AG10803 (cell line): Measurements from ENCODE around the gene ITGAE.

Source experiments
- DNase-seq: peaks from one replicate; pipeline ENCODE4 v3.0.0; 2010; ENCODE audit warnings: low read depth
- H3K4me3 ChIP-seq: 2 replicates; pipeline ENCODE4 v1.5.1; 2011; ENCODE audit warnings: mild to moderate bottlenecking, low read length, control low read depth
- TF ChIP-seq, protein P1 (sequence below): conservative IDR thresholded peaks from 2 replicates; pipeline ENCODE4 v1.5.1; 2011; ENCODE audit warnings: mild to moderate bottlenecking, low read length, control low read depth, inconsistent platforms

Gene ITGAE

DNA sequence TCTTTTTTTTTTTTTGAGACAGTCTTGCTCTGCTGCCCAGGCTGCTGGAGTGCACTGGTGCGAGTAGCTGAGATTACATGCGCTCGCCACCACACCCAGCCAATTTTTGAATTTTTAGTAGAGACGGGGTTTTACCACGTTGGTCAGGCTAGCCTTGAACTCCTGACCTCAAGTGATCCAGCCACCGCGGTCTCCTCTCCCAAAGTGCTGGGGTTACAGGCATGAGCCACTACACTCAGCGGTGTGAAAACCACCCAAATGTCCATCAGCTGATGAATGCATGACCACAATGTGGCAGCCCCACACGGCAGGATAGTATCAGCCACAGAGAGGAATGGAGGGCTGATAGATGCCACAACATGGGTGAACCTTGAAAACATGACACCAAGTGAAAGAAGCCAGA, 107.2 kb downstream of the ITGAE start:
- TF ChIP-seq, protein P1, sequence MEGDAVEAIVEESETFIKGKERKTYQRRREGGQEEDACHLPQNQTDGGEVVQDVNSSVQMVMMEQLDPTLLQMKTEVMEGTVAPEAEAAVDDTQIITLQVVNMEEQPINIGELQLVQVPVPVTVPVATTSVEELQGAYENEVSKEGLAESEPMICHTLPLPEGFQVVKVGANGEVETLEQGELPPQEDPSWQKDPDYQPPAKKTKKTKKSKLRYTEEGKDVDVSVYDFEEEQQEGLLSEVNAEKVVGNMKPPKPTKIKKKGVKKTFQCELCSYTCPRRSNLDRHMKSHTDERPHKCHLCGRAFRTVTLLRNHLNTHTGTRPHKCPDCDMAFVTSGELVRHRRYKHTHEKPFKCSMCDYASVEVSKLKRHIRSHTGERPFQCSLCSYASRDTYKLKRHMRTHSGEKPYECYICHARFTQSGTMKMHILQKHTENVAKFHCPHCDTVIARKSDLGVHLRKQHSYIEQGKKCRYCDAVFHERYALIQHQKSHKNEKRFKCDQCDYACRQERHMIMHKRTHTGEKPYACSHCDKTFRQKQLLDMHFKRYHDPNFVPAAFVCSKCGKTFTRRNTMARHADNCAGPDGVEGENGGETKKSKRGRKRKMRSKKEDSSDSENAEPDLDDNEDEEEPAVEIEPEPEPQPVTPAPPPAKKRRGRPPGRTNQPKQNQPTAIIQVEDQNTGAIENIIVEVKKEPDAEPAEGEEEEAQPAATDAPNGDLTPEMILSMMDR: no peak
- no peak for DNase-seq
- no peak overlapping the region for H3K4me3 ChIP-seq

DNA sequence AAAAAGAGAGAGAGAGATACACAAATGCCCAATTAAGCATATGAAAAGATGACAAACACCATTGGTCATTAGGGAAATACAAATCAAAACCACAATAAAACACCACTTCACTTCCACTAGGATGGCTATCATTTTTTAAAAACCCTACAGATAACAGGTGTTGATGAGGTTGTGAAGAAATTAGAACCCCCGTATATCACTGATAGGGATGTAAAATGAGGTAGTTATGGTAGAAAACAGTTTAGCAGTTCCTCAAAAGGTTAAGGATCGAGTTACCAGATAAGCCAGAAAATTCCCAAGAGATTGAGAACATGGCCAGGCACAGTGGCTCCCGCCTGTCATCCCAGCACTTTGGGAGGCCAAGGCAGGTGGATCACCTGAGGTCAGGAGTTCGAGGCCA, 107.8 kb downstream of the ITGAE start:
- TF ChIP-seq, protein P1: no peak
- no peak for DNase-seq
- H3K4me3 ChIP-seq: no peak overlapping the region

DNA sequence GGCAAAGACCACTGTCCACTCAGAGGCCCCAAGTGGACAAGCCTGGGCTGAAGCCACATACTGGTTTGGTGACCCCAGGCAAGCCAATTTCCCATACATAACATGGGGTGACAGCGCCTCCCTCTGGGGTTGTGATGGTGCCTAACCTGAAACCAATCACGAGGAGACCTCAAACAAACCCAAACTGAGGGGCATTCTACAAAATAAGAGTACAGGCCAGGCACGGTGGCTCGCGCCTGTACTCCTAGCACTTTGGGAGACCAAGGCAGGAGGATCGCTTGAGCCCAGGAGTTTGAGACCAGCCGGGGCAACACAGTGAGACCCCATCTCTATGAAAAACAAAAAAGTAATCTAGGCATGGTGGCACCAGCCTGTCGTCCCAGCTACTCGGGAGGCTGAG, 108.6 kb downstream of the ITGAE start:
- H3K4me3 ChIP-seq: no peak overlapping the region
- DNase-seq: no peak
- TF ChIP-seq, protein P1: no peak

DNA sequence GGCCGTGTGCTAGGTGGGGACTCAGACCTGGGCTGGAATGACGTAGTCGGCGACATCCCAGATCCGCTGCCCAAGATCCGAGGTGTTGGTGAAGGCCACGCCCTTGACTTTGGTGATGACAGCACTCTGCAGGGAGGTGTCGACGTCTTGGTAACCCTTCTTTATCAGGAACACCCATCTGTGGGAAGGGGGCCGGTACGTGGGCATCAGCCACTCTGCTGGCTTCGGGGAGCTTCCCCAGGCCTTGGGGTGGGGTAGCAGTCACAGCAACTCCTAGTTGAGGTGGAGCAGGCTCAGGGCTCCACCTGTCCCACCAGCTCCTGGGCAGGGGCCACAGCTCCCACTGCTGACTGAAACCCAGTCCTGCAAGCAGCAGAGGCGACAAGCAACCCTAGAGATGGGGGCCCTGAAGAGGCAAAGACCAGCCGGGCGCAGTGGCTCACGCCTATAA, 109.3 kb downstream of the ITGAE start:
- TF ChIP-seq, protein P1: no peak
- no peak for DNase-seq
- no peak overlapping the region for H3K4me3 ChIP-seq

DNA sequence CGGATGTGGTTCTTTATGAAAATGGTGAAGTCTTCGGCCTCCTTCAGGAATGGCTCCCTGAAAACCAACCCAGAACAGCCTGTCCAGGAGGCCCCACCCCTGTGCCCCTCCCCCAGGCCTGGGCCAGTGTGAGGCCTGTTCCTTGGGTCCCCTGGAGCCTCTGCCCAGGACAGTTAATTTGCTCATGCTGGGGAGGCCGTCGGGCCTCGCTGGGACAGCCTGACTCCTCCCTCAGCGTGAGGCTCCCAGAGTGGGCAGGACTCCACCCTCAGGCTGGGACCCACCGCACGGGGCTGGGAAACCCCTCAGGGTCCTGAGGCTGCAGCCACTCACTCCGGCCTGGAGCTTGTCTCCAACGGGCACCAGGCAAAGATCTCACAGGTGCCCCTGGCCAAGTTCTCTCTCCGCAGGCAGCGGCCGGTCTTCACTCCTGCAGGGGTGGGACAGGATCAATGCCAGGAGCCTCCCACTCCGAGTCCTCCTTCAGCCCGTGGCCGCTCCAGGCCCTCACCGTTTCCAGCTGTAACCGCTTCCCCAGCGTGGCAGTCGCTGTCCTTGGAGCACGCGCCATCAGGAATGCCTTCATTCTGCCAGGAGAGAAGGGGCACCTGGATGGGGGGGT, 110.8 kb downstream of the ITGAE start:
- no peak overlapping the region for H3K4me3 ChIP-seq
- TF ChIP-seq, protein P1: no peak
- DNase-seq: no peak

DNA sequence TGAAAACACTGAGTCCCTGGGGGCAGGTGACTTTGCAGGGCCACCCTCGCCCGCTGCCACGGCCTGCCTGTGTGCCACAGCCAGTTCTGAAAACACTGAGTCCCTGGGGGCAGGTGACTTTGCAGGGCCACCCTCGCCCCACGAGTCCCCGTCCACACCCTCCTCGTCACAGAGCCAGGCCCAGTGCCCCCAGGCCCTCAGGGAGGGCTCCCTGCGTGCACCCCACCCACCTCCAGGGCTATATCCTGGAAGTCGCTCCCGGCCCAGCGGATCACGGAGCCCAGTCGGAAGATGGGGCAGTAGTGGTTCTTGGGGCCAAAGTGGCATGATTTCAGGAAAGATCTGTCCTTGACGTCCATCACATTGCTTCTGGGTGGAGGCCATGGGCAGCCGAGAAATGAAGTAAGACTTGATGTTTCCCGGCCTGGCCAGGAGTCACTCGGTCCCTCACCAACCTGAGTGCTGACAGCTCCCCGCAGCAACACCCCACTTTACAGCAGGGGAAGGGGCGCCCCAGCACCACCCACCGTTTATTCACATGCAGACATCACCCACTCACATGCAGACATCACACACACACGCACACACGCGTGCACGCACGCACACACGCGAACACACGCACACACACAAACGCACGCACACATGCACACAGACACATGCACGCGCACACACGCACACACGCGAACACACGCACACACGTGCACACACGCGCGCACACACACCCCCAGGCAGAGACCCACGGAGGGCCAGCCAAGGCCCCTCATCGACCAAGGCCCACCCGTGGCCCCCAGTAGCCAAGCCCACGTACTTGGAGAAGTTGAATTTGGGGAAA, 111.5 kb downstream of the ITGAE start:
- TF ChIP-seq, protein P1: no peak
- no peak overlapping the region for H3K4me3 ChIP-seq
- no peak for DNase-seq

DNA sequence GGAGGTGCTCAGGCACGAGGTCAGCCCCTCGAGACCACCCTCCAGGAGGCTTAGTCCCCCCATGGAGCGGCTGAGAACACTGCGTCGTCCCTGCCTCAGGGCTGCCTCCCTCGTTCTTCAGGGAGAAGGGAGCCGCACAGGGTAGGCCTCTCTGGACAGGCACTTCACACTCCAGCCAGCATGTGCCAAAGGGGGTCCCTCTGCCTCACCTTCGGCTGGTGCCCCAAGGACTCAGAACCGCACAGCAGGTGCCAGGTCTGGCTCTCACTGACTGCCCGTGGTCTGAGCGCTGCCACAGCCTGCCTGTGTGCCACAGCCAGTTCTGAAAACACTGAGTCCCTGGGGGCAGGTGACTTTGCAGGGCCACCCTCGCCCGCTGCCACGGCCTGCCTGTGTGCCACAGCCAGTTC, 112.1 kb downstream of the ITGAE start:
- TF ChIP-seq, protein P1: no peak
- H3K4me3 ChIP-seq: no peak overlapping the region
- DNase-seq: no peak
